Activated naive CD4-positive, alpha-beta T cell treated with anti-CD3 and anti-CD28 coated beads, Interleukin-2, amount 50 U/mL, for 24 hours (primary cell): ENCODE results near the gene LTA.

Experiments
- H3K27ac Mint-ChIP-seq: one replicate; pipeline ENCODE4 v1.8.0; 2021; ENCODE audit warnings: mild to moderate bottlenecking, mixed read lengths
- H3K27me3 Mint-ChIP-seq: one replicate; pipeline ENCODE4 v1.8.0; 2021; ENCODE audit warnings: mixed read lengths
- H3K36me3 Mint-ChIP-seq: one replicate; pipeline ENCODE4 v1.8.0; 2021; ENCODE audit warnings: mixed read lengths
- H3K4me1 Mint-ChIP-seq: one replicate; pipeline ENCODE4 v1.8.0; 2021; ENCODE audit warnings: mixed read lengths
- H3K4me3 Mint-ChIP-seq: one replicate; pipeline ENCODE4 v1.8.0; 2021; ENCODE audit warnings: mild to moderate bottlenecking, mixed read lengths
- H3K9me3 Mint-ChIP-seq: one replicate; pipeline ENCODE4 v1.8.0; 2021; ENCODE audit warnings: mixed read lengths

Gene LTA

GRCh38 chr6:31556307-31556706 lies 15.8 kb upstream of the LTA start:
- Mint-ChIP-seq H3K9me3 (no peaks in the 10 kb centered on the region), H3K36me3 (peaks cover 14% of the 10 kb centered on the region), H3K4me1 (peaks cover 60% of the 10 kb centered on the region)

GRCh38 chr6:31557443-31558317 lies 14.4 kb upstream of the LTA start:
- H3K36me3 Mint-ChIP-seq = peaks cover 18% of the 10 kb centered on the region
- H3K4me1 Mint-ChIP-seq = peaks cover 66% of the 10 kb centered on the region
- H3K27ac Mint-ChIP-seq = peak overlapping the region; percentile 94
- no peaks in the 10 kb centered on the region for H3K9me3 Mint-ChIP-seq
- peak overlapping the region; percentile 33 for H3K4me3 Mint-ChIP-seq
- H3K27me3 Mint-ChIP-seq = no peaks in the 10 kb centered on the region

More at GRCh38 chr6:31556307-31556706, 15.8 kb upstream of the LTA start:
- H3K27me3 Mint-ChIP-seq = no peaks in the 10 kb centered on the region
- peak overlapping the region; percentile 27 for H3K27ac Mint-ChIP-seq
- H3K4me3 Mint-ChIP-seq = peak overlapping the region; percentile 3

GRCh38 chr6:31558318-31558625 lies 13.8 kb upstream of the LTA start:
- peak overlapping the region; percentile 81 for H3K4me3 Mint-ChIP-seq
- no peaks in the 10 kb centered on the region for H3K9me3 Mint-ChIP-seq
- no peaks in the 10 kb centered on the region for H3K27me3 Mint-ChIP-seq
- H3K4me1 Mint-ChIP-seq = peaks cover 72% of the 10 kb centered on the region
- peak overlapping the region; percentile 94 for H3K27ac Mint-ChIP-seq
- peaks cover 22% of the 10 kb centered on the region for H3K36me3 Mint-ChIP-seq

- Mint-ChIP-seq H3K27ac (peak overlapping the region; percentile 94), H3K9me3 (no peaks in the 10 kb centered on the region), H3K36me3 (peaks cover 25% of the 10 kb centered on the region), H3K27me3 (no peaks in the 10 kb centered on the region), H3K4me1 (peaks cover 76% of the 10 kb centered on the region), H3K4me3 (peak overlapping the region; percentile 81)
Observed at GRCh38 chr6:31558631-31559500, 13.2 kb upstream of the LTA start.

GRCh38 chr6:31559606-31559957 lies 12.5 kb upstream of the LTA start:
- Mint-ChIP-seq H3K4me1 (peaks cover 77% of the 10 kb centered on the region), H3K4me3 (peak overlapping the region; percentile 81), H3K36me3 (peaks cover 26% of the 10 kb centered on the region), H3K27me3 (no peaks in the 10 kb centered on the region), H3K27ac (peak overlapping the region; percentile 94), H3K9me3 (no peaks in the 10 kb centered on the region)

GRCh38 chr6:31559958-31560696 lies 12.0 kb upstream of the LTA start:
- Mint-ChIP-seq H3K27me3 (no peaks in the 10 kb centered on the region), H3K4me3 (peak overlapping the region; percentile 81), H3K9me3 (no peaks in the 10 kb centered on the region), H3K36me3 (peaks cover 30% of the 10 kb centered on the region), H3K27ac (peak overlapping the region; percentile 94), H3K4me1 (peaks cover 79% of the 10 kb centered on the region)

- H3K27ac Mint-ChIP-seq = peak overlapping the region; percentile 94
- peaks cover 33% of the 10 kb centered on the region for H3K36me3 Mint-ChIP-seq
- H3K4me3 Mint-ChIP-seq = peak overlapping the region; percentile 81
- H3K4me1 Mint-ChIP-seq = peaks cover 84% of the 10 kb centered on the region
- H3K27me3 Mint-ChIP-seq = no peaks in the 10 kb centered on the region
- no peaks in the 10 kb centered on the region for H3K9me3 Mint-ChIP-seq
Observed at GRCh38 chr6:31560697-31561058, 11.4 kb upstream of the LTA start.

GRCh38 chr6:31567531-31568370 lies 4.3 kb upstream of the LTA start:
- Mint-ChIP-seq H3K4me3 (peak overlapping the region; percentile 82), H3K9me3 (no peaks in the 10 kb centered on the region), H3K27ac (peak overlapping the region; percentile 93), H3K27me3 (no peaks in the 10 kb centered on the region), H3K36me3 (peaks cover 25% of the 10 kb centered on the region), H3K4me1 (peaks cover 77% of the 10 kb centered on the region)

- H3K4me1 Mint-ChIP-seq = peaks cover 76% of the 10 kb centered on the region
- H3K36me3 Mint-ChIP-seq = peaks cover 23% of the 10 kb centered on the region
- peak overlapping the region; percentile 82 for H3K4me3 Mint-ChIP-seq
- peak overlapping the region; percentile 93 for H3K27ac Mint-ChIP-seq
- no peaks in the 10 kb centered on the region for H3K9me3 Mint-ChIP-seq
- no peaks in the 10 kb centered on the region for H3K27me3 Mint-ChIP-seq
Observed at GRCh38 chr6:31568537-31568961, 3.5 kb upstream of the LTA start.

GRCh38 chr6:31569861-31570536 lies 2.1 kb upstream of the LTA start:
- H3K27me3 Mint-ChIP-seq = no peaks in the 10 kb centered on the region
- H3K27ac Mint-ChIP-seq = peak overlapping the region; percentile 64
- peaks cover 81% of the 10 kb centered on the region for H3K4me1 Mint-ChIP-seq
- H3K4me3 Mint-ChIP-seq = peak overlapping the region; percentile 99
- H3K36me3 Mint-ChIP-seq = peaks cover 19% of the 10 kb centered on the region
- no peaks in the 10 kb centered on the region for H3K9me3 Mint-ChIP-seq

- Mint-ChIP-seq H3K27ac (peak overlapping the region; percentile 99), H3K4me3 (peak overlapping the region; percentile 99), H3K36me3 (peaks cover 29% of the 10 kb centered on the region), H3K27me3 (no peaks in the 10 kb centered on the region), H3K4me1 (peaks cover 87% of the 10 kb centered on the region), H3K9me3 (no peaks in the 10 kb centered on the region)
Observed at GRCh38 chr6:31573239-31574105, 1.4 kb downstream of the LTA start.

GRCh38 chr6:31574106-31575061 lies 2.3 kb downstream of the LTA start:
- H3K9me3 Mint-ChIP-seq = no peaks in the 10 kb centered on the region
- peak overlapping the region; percentile 99 for H3K4me3 Mint-ChIP-seq
- no peaks in the 10 kb centered on the region for H3K27me3 Mint-ChIP-seq
- peak overlapping the region; percentile 99 for H3K27ac Mint-ChIP-seq
- peaks cover 87% of the 10 kb centered on the region for H3K4me1 Mint-ChIP-seq
- H3K36me3 Mint-ChIP-seq = peaks cover 33% of the 10 kb centered on the region
